A549 (cell line): ENCODE data around the gene IL21R. TPM values are rescaled to one million over a fixed set of nuclear protein-coding genes. Genes with fewer than 3 reads are reported as not detected.

Experiments used
- ATAC-seq, 2 experiments: fragments of 200-7000 bp in 1 of 2; fragments of >200 bp in 1 of 2; cut with Nextera tagmentation in 1 of 2; cut with Tn5 transposase in 1 of 2; 3 replicates each; pipeline versions ENCODE4 v1.8.0 to v1.9.1; 2018 to 2020; ENCODE audit warnings: mild to moderate bottlenecking in 1 of 2, moderate library complexity in 1 of 2
- CTCF ChIA-PET: fragments of 300-600 bp; sonication (Branson Sonifier 250); formaldehyde crosslinking; extraction: SDS; loops from one replicate; lab custom pipeline; 2021; ENCODE audit warnings: antibody characterized with exemption, inconsistent platforms; lab: Yijun Ruan, JAX
- POLR2A ChIA-PET: fragments of 350-600 bp; formaldehyde crosslinking; extraction: SDS; loops from one replicate; lab custom pipeline; 2021; ENCODE audit warnings: antibody characterized with exemption, inconsistent platforms; lab: Yijun Ruan, JAX
- DNase-seq, 2 experiments: peaks; one replicate each; pipeline versions ENCODE4 v3.0.0 to v3.0.0-alpha.2; 2011 to 2016; ENCODE audit warnings: low read depth in 1 of 2, low spot score in 1 of 2
- FAIRE-seq: peaks from 2 replicates; lab custom pipeline; 2011; peaks lifted over from hg19 to GRCh38; lab: Jason Lieb, UNC
- H3K27ac ChIP-seq, 2 experiments: fragments of >200 bp; sonication (Bioruptor Twin); formaldehyde crosslinking; 3 replicates each; pipeline ENCODE4 v1.5.1; 2016 to 2017
- H3K4me1 ChIP-seq: fragments of >200 bp; sonication (Bioruptor Twin); formaldehyde crosslinking; 3 replicates; pipeline ENCODE4 v1.6.1; 2016
- H3K4me2 ChIP-seq: fragments of >200 bp; sonication (Bioruptor Twin); formaldehyde crosslinking; 3 replicates; pipeline ENCODE4 v1.6.1; 2016
- H3K4me3 ChIP-seq: fragments of >200 bp; sonication (Bioruptor Twin); formaldehyde crosslinking; 3 replicates; pipeline ENCODE4 v1.5.1; 2016
- H3K9me3 ChIP-seq: fragments of >200 bp; sonication (Bioruptor Twin); formaldehyde crosslinking; 3 replicates; pipeline ENCODE4 v1.6.1; 2016
- CBX2 ChIP-seq: fragments of 200-600 bp; sonication (generic); IDR thresholded peaks from 2 replicates; pipeline ENCODE4 v1.6.1; 2016; ENCODE audit warnings: low read depth, mild to moderate bottlenecking, borderline replicate concordance
- CHD2 ChIP-seq: fragments of 150-350 bp; IDR thresholded peaks from 2 replicates; pipeline ENCODE4 v1.6.1; 2014; ENCODE audit warnings: low read length; ENCODE audit not compliant: partially characterized antibody
- CHD4 ChIP-seq: fragments of 200-600 bp; sonication (generic); IDR thresholded peaks from 2 replicates; pipeline ENCODE4 v1.6.1; 2016; ENCODE audit warnings: antibody characterized with exemption, mild to moderate bottlenecking, borderline replicate concordance
- E2F6 ChIP-seq: IDR thresholded peaks from 2 replicates; pipeline ENCODE4 v1.6.1; 2012; ENCODE audit warnings: low read depth, borderline replicate concordance
- EHMT2 ChIP-seq: fragments of 200-600 bp; sonication (generic); IDR thresholded peaks from 2 replicates; pipeline ENCODE4 v1.6.1; 2016; ENCODE audit warnings: antibody characterized with exemption, low read depth, mild to moderate bottlenecking, moderate library complexity
- FOSB ChIP-seq: fragments of 250-450 bp; sonication (Bioruptor Pico); IDR thresholded peaks from 2 replicates; pipeline ENCODE4 v1.5.0; 2020; ENCODE audit warnings: mild to moderate bottlenecking, moderate library complexity
- FOSL2 ChIP-seq, 2 experiments: fragments of 450-650 bp in 1 of 2; fragments of >200 bp in 1 of 2; sonication (Bioruptor Twin) in 1 of 2; formaldehyde crosslinking; IDR thresholded peaks; 2 replicates each; pipeline versions ENCODE4 v1.5.0 to v1.6.1; 2016 to 2020; ENCODE audit warnings: mild to moderate bottlenecking in 1 of 2, moderate library complexity in 1 of 2
- FOXS1 ChIP-seq: fragments of 250-450 bp; sonication (Bioruptor Pico); IDR thresholded peaks from 2 replicates; pipeline ENCODE4 v1.5.0; 2020; ENCODE audit warnings: mild to moderate bottlenecking, moderate library complexity
- HDAC2 ChIP-seq: fragments of 200-600 bp; sonication (generic); IDR thresholded peaks from 2 replicates; pipeline ENCODE4 v1.6.1; 2016
- HOXA7 ChIP-seq: fragments of 250-450 bp; sonication (Bioruptor Pico); IDR thresholded peaks from 2 replicates; pipeline ENCODE4 v1.5.0; 2020; ENCODE audit warnings: mild to moderate bottlenecking, moderate library complexity
- HOXB13 ChIP-seq: fragments of 250-450 bp; sonication (Bioruptor Pico); IDR thresholded peaks from 2 replicates; pipeline ENCODE4 v1.5.0; 2020; ENCODE audit warnings: low read depth, mild to moderate bottlenecking, moderate library complexity
- MAFK ChIP-seq: fragments of 450-650 bp; IDR thresholded peaks from 2 replicates; pipeline ENCODE4 v1.6.1; 2014; ENCODE audit not compliant: partially characterized antibody
- MAZ ChIP-seq: fragments of 150-350 bp; IDR thresholded peaks from 2 replicates; pipeline ENCODE4 v1.6.1; 2014; ENCODE audit warnings: antibody characterized with exemption, low read depth, low read length, borderline replicate concordance
- NR3C1 ChIP-seq: fragments of >200 bp; sonication (Bioruptor Twin); formaldehyde crosslinking; IDR thresholded peaks from 3 replicates; pipeline ENCODE4 v1.6.1; 2017
- PHF8 ChIP-seq: fragments of 200-600 bp; sonication (generic); IDR thresholded peaks from 2 replicates; pipeline ENCODE4 v1.6.1; 2016; ENCODE audit warnings: low read depth, mild to moderate bottlenecking, antibody characterized with exemption, moderate library complexity, borderline replicate concordance
- RCOR1 ChIP-seq: fragments of 150-350 bp; IDR thresholded peaks from 2 replicates; pipeline ENCODE4 v1.6.1; 2014; ENCODE audit warnings: antibody characterized with exemption, low read length, low read depth
- RNF2 ChIP-seq: fragments of 200-600 bp; sonication (generic); IDR thresholded peaks from 2 replicates; pipeline ENCODE4 v1.6.1; 2016; ENCODE audit warnings: low read depth, mild to moderate bottlenecking, antibody characterized with exemption, moderate library complexity, borderline replicate concordance
- SMC3 ChIP-seq: fragments of >200 bp; sonication (Bioruptor Twin); formaldehyde crosslinking; IDR thresholded peaks from 3 replicates; pipeline ENCODE4 v1.6.1; 2018; ENCODE audit warnings: inconsistent platforms
- TFCP2L1 ChIP-seq: fragments of 250-450 bp; sonication (Bioruptor Pico); IDR thresholded peaks from 2 replicates; pipeline ENCODE4 v1.5.0; 2021; ENCODE audit warnings: mild to moderate bottlenecking
- TP53 ChIP-seq: fragments of 250-450 bp; sonication (Bioruptor Pico); IDR thresholded peaks from 2 replicates; pipeline ENCODE4 v1.5.0; 2021; ENCODE audit warnings: mild to moderate bottlenecking, moderate library complexity
- ZC3H11A ChIP-seq: fragments of 450-650 bp; IDR thresholded peaks from 2 replicates; pipeline ENCODE4 v1.6.1; 2014; ENCODE audit warnings: antibody characterized with exemption, mild to moderate bottlenecking
- WGBS: methylation state at CpG from one replicate; pipeline ENCODE4 v1.1.6; 2017; ENCODE audit errors: missing lambda C conversion rate; 5-methylcytosine and 5-hydroxymethylcytosine counted together
- polyA plus RNA-seq, 4 experiments: library from polyadenylated mRNA; depleted of rRNA in 3 of 4; stranded (reverse); fragments of >200 nt; fragmentation: RNase III in 1 of 4; extraction: RNeasy Plus Mini Kit Qiagen cat#74134 plus additional on column Dnase treatment in 1 of 4; gene quantifications; 2 replicates in 3 of 4; 3 replicates in 1 of 4; pipeline ENCODE4 v1.2.3, GENCODE V29; 2011 to 2017
- TF ChIP-seq, protein P1 (sequence below): IDR thresholded peaks from 2 replicates; pipeline ENCODE4 v1.6.1; 2012
- TF ChIP-seq, protein P2 (sequence below): fragments of >200 bp; sonication (Bioruptor Twin); formaldehyde crosslinking; IDR thresholded peaks from 3 replicates; pipeline ENCODE4 v1.5.1; 2016

The IL21R gene
- polyA plus RNA-seq, 2 of the 4 experiments (the other 2 are of a cell fraction), result 0.04 to 0.09 TPM

DNA sequence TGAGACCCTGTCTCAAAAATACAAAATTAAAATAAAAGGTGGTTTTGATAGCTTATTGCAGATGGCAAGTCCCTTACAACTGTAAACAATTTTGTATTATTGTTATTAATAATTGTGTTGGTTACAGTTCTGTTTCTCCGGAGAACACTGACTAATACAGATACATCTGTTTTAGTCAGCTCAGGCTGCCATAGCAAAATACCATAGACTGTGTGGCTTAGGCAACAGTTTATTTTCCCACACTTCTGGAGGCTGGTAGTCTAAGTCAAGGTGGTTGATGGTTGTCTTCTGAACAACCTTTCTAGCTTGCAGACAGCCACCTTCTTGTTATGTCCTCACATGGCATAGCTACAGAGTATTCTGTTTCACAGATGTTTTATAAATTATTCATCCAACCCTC is 14.2 kb upstream of the IL21R start:
- H3K27ac ChIP-seq, result no peak overlapping the region
- ChIA-PET CTCF (interaction anchor here (1.2 to 2.5 kb wide), 4 partner anchors 19 to 161 kb away, joined by 3 to 7 read pairs (median 4); no protein-coding TSS in a partner anchor), POLR2A (no interaction called here)
- peaks cover 17% of the 10 kb centered on the region; the same call in 2 of the 3 replicates for H3K9me3 ChIP-seq
- TF ChIP-seq PHF8 (no peak), MAZ (no peak), RCOR1 (no peak), SMC3 (no peak)
- TF ChIP-seq, all 56 proteins: peak for 0
- FAIRE-seq (no peak), DNase-seq (no peak), ATAC-seq (no peak)
- no peaks in the 10 kb centered on the region for H3K4me1 ChIP-seq
- no peak overlapping the region for H3K4me2 ChIP-seq
- H3K4me3 ChIP-seq, result no peak overlapping the region
- WGBS, result 83% methylated on average over 1 of the region's 1 CpG

DNA sequence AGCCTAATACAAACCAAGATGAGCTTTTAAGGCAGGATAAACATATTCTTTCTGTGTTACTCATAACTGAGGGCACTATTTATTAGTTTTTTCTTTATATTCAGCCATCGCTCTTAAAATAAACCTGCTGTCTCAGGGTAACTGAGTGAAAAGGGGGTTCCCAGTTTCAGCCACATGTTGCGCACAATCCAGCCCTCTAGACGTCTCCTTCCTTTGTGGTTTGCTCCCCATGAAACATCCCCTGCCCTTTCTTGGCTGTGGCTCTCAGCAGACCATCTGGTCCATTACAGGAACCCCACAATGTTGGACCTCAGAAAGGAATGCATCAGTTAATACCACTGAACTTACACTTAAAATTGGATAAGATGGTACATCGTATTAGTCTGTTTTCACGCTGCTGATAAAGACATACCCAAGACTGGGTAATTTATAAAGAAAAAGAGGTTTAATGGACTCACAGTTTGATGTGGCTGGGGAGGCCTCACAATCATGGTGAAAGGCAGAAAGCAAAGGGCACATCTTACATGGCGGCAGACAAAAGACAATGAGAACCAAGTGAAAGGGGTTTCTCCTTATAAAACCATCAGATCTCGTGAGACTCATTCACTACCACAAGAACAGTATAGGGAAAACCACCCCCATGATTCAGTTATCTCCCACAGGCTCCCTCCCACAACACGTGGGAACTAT is 12.6 kb upstream of the IL21R start:
- no peak overlapping the region for H3K27ac ChIP-seq
- TF ChIP-seq EHMT2 (no peak), CHD4 (no peak), FOXS1 (CRISPR knock-in tag) (no peak), RCOR1 (no peak), RNF2 (no peak), TFCP2L1 (CRISPR knock-in tag) (no peak), HDAC2 (no peak), CBX2 (no peak), CHD2 (no peak)
- TF ChIP-seq, protein P1, sequence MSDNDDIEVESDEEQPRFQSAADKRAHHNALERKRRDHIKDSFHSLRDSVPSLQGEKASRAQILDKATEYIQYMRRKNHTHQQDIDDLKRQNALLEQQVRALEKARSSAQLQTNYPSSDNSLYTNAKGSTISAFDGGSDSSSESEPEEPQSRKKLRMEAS, result no peak
- TF ChIP-seq, protein P2, sequence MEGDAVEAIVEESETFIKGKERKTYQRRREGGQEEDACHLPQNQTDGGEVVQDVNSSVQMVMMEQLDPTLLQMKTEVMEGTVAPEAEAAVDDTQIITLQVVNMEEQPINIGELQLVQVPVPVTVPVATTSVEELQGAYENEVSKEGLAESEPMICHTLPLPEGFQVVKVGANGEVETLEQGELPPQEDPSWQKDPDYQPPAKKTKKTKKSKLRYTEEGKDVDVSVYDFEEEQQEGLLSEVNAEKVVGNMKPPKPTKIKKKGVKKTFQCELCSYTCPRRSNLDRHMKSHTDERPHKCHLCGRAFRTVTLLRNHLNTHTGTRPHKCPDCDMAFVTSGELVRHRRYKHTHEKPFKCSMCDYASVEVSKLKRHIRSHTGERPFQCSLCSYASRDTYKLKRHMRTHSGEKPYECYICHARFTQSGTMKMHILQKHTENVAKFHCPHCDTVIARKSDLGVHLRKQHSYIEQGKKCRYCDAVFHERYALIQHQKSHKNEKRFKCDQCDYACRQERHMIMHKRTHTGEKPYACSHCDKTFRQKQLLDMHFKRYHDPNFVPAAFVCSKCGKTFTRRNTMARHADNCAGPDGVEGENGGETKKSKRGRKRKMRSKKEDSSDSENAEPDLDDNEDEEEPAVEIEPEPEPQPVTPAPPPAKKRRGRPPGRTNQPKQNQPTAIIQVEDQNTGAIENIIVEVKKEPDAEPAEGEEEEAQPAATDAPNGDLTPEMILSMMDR, result no peak
- TF ChIP-seq, all 56 proteins: peak for 0
- ChIA-PET CTCF (interaction anchor here (1.2 kb wide), 1 partner anchor 12 kb away, joined by 4 read pairs; no protein-coding TSS in a partner anchor), POLR2A (no interaction called here)
- Histone ChIP-seq H3K4me3 (no peak overlapping the region), H3K4me1 (no peaks in the 10 kb centered on the region), H3K4me2 (no peak overlapping the region), H3K9me3 (peaks cover 8% of the 10 kb centered on the region; the same call in 1 of the 3 replicates)
- no peak for FAIRE-seq
- no peak for DNase-seq
- ATAC-seq, result no peak
- 37% methylated on average over 8 of the region's 8 CpGs for WGBS

DNA sequence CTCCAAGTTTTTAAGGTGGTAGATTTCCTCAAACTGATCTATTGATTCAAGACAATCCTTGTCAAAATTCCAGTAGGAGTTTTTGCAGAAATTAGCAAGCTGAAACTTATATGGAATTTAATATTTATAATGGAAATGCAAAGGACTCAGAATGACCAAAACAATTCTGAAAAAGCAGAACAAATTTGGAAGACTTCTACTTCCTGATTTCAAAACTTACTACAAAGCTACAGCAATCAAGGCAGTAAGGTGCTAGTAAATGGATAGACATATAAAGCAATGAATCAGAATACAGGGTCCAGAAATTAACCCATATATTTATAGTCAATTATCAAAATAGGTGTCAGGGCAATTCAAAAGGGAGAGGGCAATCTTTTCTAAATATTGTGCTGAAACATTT is 11.8 kb upstream of the IL21R start:
- FAIRE-seq (no peak), DNase-seq (no peak), ATAC-seq (no peak)
- Histone ChIP-seq H3K4me1 (no peaks in the 10 kb centered on the region), H3K4me2 (no peak overlapping the region), H3K27ac (no peak overlapping the region), H3K4me3 (no peak overlapping the region), H3K9me3 (peaks cover 5% of the 10 kb centered on the region; the same call in 2 of the 3 replicates)
- CTCF ChIA-PET, result interaction anchor here (1.2 kb wide), 1 partner anchor 15 kb away, joined by 4 read pairs; no protein-coding TSS in a partner anchor
- POLR2A ChIA-PET, result no interaction called here
- TF ChIP-seq NR3C1 (no peak), MAFK (no peak), E2F6 (no peak), TP53 (CRISPR knock-in tag) (no peak), FOSL2 (IDR thresholded peaks at IDR 0.05) (no peak), FOSL2 (CRISPR knock-in tag; IDR thresholded peaks at IDR 0.05) (no peak), HOXA7 (CRISPR knock-in tag) (no peak), FOSB (no peak), HOXB13 (no peak), ZC3H11A (no peak)
- TF ChIP-seq, protein P2, result no peak
